ENCODE data around the gene HIPK3.

The HIPK3 gene

DNA sequence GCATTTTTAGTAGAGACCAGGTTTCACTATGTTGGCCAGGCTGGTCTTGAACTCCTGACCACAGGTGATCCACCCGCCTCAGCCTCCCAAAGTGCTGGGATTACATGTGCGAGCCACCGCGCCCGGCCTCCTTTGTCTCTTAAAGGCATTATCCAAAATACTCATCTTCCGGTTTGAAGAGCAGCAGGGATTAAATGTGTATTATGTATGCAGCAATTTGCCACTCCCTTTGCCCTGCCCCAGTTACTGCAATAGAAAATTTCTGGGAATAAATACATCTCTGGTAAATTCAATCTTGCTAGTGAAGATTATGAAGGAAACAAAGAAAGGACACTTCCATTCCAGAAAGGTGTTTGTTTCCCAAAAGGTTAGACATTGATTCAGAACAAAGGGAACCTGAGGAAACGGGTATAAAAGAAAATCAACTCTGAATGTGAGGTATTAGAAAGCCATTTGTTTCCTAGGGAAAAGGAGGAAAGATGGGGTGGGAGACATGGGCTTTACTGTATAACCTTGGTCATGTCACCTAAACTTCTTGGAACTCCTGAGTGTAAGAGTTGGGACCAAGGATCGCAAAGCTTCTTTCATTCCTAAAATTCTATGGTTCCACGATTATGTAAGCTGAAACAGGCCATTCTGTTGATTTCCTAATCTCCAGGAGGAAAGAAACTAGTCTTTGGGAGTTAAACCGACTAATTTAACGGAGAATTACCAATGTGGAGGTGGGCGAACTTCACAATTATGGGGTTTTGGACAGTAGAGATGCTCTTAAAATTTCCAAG lies 959 bp upstream of the HIPK3 start:
- no peak for TF ChIP-seq CREB1 (IDR thresholded peaks at IDR 0.05; ENCODE audit: low read depth)
- TF ChIP-seq ZBTB7A (IDR thresholded peaks at IDR 0.05; ENCODE audit: low read depth), result no peak
- TF ChIP-seq CEBPB (IDR thresholded peaks at IDR 0.05), result no peak
- no peak for TF ChIP-seq RAD21 (IDR thresholded peaks at IDR 0.05; ENCODE audit: low read depth)
- TF ChIP-seq TEAD4 (IDR thresholded peaks at IDR 0.05), result no peak
- TF ChIP-seq, protein P1, sequence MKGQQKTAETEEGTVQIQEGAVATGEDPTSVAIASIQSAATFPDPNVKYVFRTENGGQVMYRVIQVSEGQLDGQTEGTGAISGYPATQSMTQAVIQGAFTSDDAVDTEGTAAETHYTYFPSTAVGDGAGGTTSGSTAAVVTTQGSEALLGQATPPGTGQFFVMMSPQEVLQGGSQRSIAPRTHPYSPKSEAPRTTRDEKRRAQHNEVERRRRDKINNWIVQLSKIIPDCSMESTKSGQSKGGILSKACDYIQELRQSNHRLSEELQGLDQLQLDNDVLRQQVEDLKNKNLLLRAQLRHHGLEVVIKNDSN (IDR thresholded peaks at IDR 0.05), result no peak
- no peak for TF ChIP-seq TCF12 (IDR thresholded peaks at IDR 0.05; ENCODE audit: low read depth)
- TF ChIP-seq NFIC (IDR thresholded peaks at IDR 0.05), result no peak
- no peak for TF ChIP-seq FOXM1 (IDR thresholded peaks at IDR 0.05; ENCODE audit: borderline replicate concordance, low read depth)
- no peak for TF ChIP-seq EGR1 (IDR thresholded peaks at IDR 0.05)
- TF ChIP-seq, protein P2, sequence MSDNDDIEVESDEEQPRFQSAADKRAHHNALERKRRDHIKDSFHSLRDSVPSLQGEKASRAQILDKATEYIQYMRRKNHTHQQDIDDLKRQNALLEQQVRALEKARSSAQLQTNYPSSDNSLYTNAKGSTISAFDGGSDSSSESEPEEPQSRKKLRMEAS (IDR thresholded peaks at IDR 0.05), result no peak
- no peak for TF ChIP-seq TAF1 (IDR thresholded peaks at IDR 0.05; ENCODE audit: low read depth)

DNA sequence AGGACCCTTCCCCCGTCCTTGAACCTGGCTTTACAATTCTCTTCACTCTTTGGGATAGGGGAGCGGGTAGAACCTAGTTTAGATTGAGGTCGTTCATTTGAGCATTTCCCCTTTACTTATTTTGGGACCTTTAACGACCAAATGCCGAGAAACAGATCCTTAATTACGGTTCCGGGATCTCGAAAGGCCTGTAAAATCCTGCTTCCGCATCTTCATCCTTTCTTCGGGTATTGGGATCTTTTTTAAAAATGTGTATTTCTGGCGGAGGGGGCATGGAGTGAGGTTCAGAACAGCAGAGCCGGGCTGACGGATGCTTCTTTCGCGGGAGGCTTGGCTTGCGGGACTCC lies 395 bp upstream of the HIPK3 start:
- TF ChIP-seq, protein P3, sequence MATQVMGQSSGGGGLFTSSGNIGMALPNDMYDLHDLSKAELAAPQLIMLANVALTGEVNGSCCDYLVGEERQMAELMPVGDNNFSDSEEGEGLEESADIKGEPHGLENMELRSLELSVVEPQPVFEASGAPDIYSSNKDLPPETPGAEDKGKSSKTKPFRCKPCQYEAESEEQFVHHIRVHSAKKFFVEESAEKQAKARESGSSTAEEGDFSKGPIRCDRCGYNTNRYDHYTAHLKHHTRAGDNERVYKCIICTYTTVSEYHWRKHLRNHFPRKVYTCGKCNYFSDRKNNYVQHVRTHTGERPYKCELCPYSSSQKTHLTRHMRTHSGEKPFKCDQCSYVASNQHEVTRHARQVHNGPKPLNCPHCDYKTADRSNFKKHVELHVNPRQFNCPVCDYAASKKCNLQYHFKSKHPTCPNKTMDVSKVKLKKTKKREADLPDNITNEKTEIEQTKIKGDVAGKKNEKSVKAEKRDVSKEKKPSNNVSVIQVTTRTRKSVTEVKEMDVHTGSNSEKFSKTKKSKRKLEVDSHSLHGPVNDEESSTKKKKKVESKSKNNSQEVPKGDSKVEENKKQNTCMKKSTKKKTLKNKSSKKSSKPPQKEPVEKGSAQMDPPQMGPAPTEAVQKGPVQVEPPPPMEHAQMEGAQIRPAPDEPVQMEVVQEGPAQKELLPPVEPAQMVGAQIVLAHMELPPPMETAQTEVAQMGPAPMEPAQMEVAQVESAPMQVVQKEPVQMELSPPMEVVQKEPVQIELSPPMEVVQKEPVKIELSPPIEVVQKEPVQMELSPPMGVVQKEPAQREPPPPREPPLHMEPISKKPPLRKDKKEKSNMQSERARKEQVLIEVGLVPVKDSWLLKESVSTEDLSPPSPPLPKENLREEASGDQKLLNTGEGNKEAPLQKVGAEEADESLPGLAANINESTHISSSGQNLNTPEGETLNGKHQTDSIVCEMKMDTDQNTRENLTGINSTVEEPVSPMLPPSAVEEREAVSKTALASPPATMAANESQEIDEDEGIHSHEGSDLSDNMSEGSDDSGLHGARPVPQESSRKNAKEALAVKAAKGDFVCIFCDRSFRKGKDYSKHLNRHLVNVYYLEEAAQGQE (IDR thresholded peaks at IDR 0.05; ENCODE audit: low read depth), result no peak
- TF ChIP-seq CREB1 (IDR thresholded peaks at IDR 0.05; ENCODE audit: low read depth), result no peak
- TF ChIP-seq, protein P2 (IDR thresholded peaks at IDR 0.05), result no peak; the same call in 1 of the 2 replicates
- no peak for TF ChIP-seq TEAD4 (IDR thresholded peaks at IDR 0.05)
- no peak for TF ChIP-seq TCF12 (IDR thresholded peaks at IDR 0.05; ENCODE audit: low read depth)
- TF ChIP-seq FOXM1 (IDR thresholded peaks at IDR 0.05; ENCODE audit: borderline replicate concordance, low read depth), result no peak
- TF ChIP-seq EGR1 (IDR thresholded peaks at IDR 0.05), result no peak
- no peak for TF ChIP-seq YY1 (IDR thresholded peaks at IDR 0.05; ENCODE audit: low read depth)
- TF ChIP-seq TAF1 (IDR thresholded peaks at IDR 0.05; ENCODE audit: low read depth), result no peak
- TF ChIP-seq RAD21 (IDR thresholded peaks at IDR 0.05; ENCODE audit: low read depth), result no peak
- no peak for TF ChIP-seq EP300 (IDR thresholded peaks at IDR 0.05; ENCODE audit: borderline replicate concordance)
- TF ChIP-seq, protein P1 (IDR thresholded peaks at IDR 0.05), result no peak
- no peak for TF ChIP-seq CEBPB (IDR thresholded peaks at IDR 0.05)
- no peak for TF ChIP-seq NFIC (IDR thresholded peaks at IDR 0.05)
- no peak for TF ChIP-seq ZBTB7A (IDR thresholded peaks at IDR 0.05; ENCODE audit: low read depth)

DNA sequence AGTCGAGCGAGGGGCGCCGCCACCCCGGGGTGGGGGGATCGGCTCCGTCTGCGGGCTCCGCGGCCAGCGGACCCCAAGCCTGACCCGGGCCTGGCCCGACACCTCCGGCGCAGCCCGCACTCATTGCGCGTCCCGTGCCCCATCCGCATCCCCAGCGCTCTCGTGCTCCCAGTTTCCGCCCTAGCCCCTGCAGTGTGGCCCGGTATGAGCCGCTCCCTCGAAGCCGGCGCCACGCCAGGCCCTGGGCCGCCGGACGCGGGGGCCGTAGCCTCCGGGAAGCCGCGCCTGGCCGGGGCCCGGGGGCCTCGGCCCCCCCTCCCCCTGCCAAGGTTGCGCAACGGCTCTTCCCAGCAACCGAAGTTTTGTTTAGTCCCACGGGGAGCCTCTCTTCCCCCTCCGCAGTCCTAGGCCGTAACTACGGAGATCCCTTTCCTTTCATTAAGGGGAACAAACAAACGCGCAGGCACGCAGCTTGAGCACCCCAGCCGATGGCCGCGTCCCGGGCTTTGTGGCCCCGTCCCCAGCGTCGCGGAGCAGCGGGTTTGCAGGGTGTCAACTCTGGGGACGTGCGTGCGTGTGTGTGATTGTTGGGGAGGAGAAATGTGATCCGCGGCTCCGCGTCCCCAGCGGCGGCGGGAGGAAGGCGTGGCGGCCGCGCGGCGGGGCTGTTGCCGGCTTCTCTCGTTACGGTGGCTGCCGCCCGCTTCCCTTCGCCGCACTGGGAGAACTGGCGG lies 883 bp downstream of the HIPK3 start:
- TF ChIP-seq FOXM1 (IDR thresholded peaks at IDR 0.05; ENCODE audit: borderline replicate concordance, low read depth) (no peak), TEAD4 (IDR thresholded peaks at IDR 0.05) (peak; percentile 32; the same call in 1 of the 2 replicates), EP300 (IDR thresholded peaks at IDR 0.05; ENCODE audit: borderline replicate concordance) (0 out of 2 replicates have a peak, but pooled peaks have one; percentile 15), TAF1 (IDR thresholded peaks at IDR 0.05; ENCODE audit: low read depth) (peak; percentile 35), TCF12 (IDR thresholded peaks at IDR 0.05; ENCODE audit: low read depth) (no peak), NFIC (IDR thresholded peaks at IDR 0.05) (no peak; the same call in 1 of the 2 replicates), ZBTB7A (IDR thresholded peaks at IDR 0.05; ENCODE audit: low read depth) (no peak; the same call in none of the 2 replicates), RAD21 (IDR thresholded peaks at IDR 0.05; ENCODE audit: low read depth) (no peak), EGR1 (IDR thresholded peaks at IDR 0.05) (no peak), YY1 (IDR thresholded peaks at IDR 0.05; ENCODE audit: low read depth) (no peak), CEBPB (IDR thresholded peaks at IDR 0.05) (peak; percentile 98), CREB1 (IDR thresholded peaks at IDR 0.05; ENCODE audit: low read depth) (no peak)
- TF ChIP-seq, protein P3 (IDR thresholded peaks at IDR 0.05; ENCODE audit: low read depth), result 0 out of 2 replicates have a peak, but pooled peaks have one; percentile 7
- TF ChIP-seq, protein P2 (IDR thresholded peaks at IDR 0.05), result peak; percentile 81
- TF ChIP-seq, protein P1 (IDR thresholded peaks at IDR 0.05), result no peak

DNA sequence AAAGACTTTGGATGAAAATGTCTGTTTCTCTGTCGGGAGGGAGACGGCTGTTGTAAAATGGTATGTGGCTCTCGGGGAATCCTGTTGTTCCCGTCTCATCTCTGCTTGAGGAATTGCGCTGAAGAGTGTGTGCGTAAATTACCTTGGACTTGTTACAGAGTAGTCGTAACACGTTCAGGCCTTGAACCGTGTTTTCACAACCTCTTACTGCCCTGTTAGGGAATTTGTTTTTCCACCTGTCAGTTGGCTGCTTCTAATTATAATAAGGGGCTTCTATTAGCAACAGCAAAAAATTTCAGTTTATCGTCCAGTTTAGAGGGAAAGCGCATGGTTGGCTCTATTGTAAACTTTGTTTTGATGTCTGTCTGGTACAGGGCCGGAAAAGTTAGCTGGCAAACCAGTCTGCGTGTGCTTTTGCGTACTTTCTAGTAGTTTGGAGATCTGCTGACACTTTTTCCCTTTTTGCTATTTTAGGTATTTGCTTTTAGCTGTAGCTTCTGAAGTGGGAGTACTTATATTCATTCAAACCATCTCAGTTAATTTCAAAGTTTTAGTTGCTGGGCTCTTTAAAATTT lies 1.5 kb downstream of the HIPK3 start:
- TF ChIP-seq TCF12 (IDR thresholded peaks at IDR 0.05; ENCODE audit: low read depth), result no peak
- TF ChIP-seq TEAD4 (IDR thresholded peaks at IDR 0.05), result peak; percentile 2; the same call in 1 of the 2 replicates
- TF ChIP-seq, protein P2 (IDR thresholded peaks at IDR 0.05), result peak; percentile 7
- no peak for TF ChIP-seq YY1 (IDR thresholded peaks at IDR 0.05; ENCODE audit: low read depth)

Measured in Ishikawa (cell line).